Measurements from ENCODE around the gene TMEM97.
"Not testable (repeated sequence)": the region's sequence is repeated elsewhere in the genome, so short reads cannot be mapped to it uniquely, and the experiment has no call there.

TMEM97 gene

GRCh38 chr17:28318759-28319597, at the start of gene TMEM97:
Gene TMEM97, plus strand, starts transcription at chr17:28319200. Its CDS starts 40 bp downstream, at chr17:28319240.
- H3K4me3 ChIP-seq (ENCODE audit: low read length) = peak within 1 kb of the TSS; percentile 80
- TF ChIP-seq CTCF (conservative IDR thresholded peaks at IDR 0.05; ENCODE audit: low read length) = peak; percentile 22
- DNase-seq (ENCODE audit: low read depth) = peak; percentile 96

- DNase-seq (ENCODE audit: low read depth) = no peak
- H3K4me3 ChIP-seq (ENCODE audit: low read length) = no peak overlapping the region
- no peak for TF ChIP-seq CTCF (conservative IDR thresholded peaks at IDR 0.05; ENCODE audit: low read length)
Observed at GRCh38 chr17:28270055-28270454, 48.9 kb upstream of the TMEM97 start.

GRCh38 chr17:28270926-28271325, 48.1 kb upstream of the TMEM97 start:
- DNase-seq (ENCODE audit: low read depth) = no peak
- no peak overlapping the region for H3K4me3 ChIP-seq (ENCODE audit: low read length)
- TF ChIP-seq CTCF (conservative IDR thresholded peaks at IDR 0.05; ENCODE audit: low read length) = no peak

GRCh38 chr17:28271431-28271830, 47.6 kb upstream of the TMEM97 start:
- DNase-seq (ENCODE audit: low read depth) = no peak
- no peak for TF ChIP-seq CTCF (conservative IDR thresholded peaks at IDR 0.05; ENCODE audit: low read length)
- no peak overlapping the region for H3K4me3 ChIP-seq (ENCODE audit: low read length)

- H3K4me3 ChIP-seq (ENCODE audit: low read length) = no peak overlapping the region
- no peak for TF ChIP-seq CTCF (conservative IDR thresholded peaks at IDR 0.05; ENCODE audit: low read length)
- DNase-seq (ENCODE audit: low read depth) = peak; percentile 40
Observed at GRCh38 chr17:28272166-28272565, 46.8 kb upstream of the TMEM97 start.

GRCh38 chr17:28273341-28273740, 45.7 kb upstream of the TMEM97 start:
- not testable (repeated sequence) for H3K4me3 ChIP-seq (ENCODE audit: low read length); DNase-seq (ENCODE audit: low read depth)

GRCh38 chr17:28274591-28275265, 44.3 kb upstream of the TMEM97 start:
- DNase-seq (ENCODE audit: low read depth) = no peak
- no peak for TF ChIP-seq CTCF (conservative IDR thresholded peaks at IDR 0.05; ENCODE audit: low read length)
- H3K4me3 ChIP-seq (ENCODE audit: low read length) = no peak overlapping the region
